HS-5 (cell line): ENCODE measurements around the gene PXYLP1.
"Not testable (repeated sequence)": the region's sequence is repeated elsewhere in the genome, so short reads cannot be mapped to it uniquely, and the experiment has no call there.

ENCODE experiments used
- DNase-seq: peaks from one replicate; pipeline ENCODE4 v3.0.0-alpha.2; 2012; ENCODE audit warnings: low read depth

PXYLP1 gene

GRCh38 chr3:141231101-141231951 lies at the start of gene PXYLP1:
TSS of gene PXYLP1 (plus strand) at chr3:141231825. CDS start at chr3:141260176, 28,351 bp downstream.
- DNase-seq = peak; percentile 42

GRCh38 chr3:141183606-141184005 lies 48.0 kb upstream of the PXYLP1 start:
- DNase-seq = no peak

- DNase-seq = no peak
These were observed 47.2 kb upstream of the PXYLP1 start for GRCh38 chr3:141184430-141184829.

GRCh38 chr3:141191097-141191749 lies 40.4 kb upstream of the PXYLP1 start:
- no peak for DNase-seq

- peak; percentile 73 for DNase-seq
These were observed 39.3 kb upstream of the PXYLP1 start for GRCh38 chr3:141192345-141192744.

GRCh38 chr3:141193066-141193830 lies 38.4 kb upstream of the PXYLP1 start:
- DNase-seq = no peak

- DNase-seq = no peak
These were observed 30.5 kb upstream of the PXYLP1 start for GRCh38 chr3:141201122-141201521.

GRCh38 chr3:141202682-141203081 lies 28.9 kb upstream of the PXYLP1 start:
- DNase-seq = no peak

GRCh38 chr3:141203866-141204265 lies 27.8 kb upstream of the PXYLP1 start:
- DNase-seq = no peak

- no peak for DNase-seq
These were observed 27.3 kb upstream of the PXYLP1 start for GRCh38 chr3:141204343-141204742.

GRCh38 chr3:141211306-141211705 lies 20.3 kb upstream of the PXYLP1 start:
- DNase-seq = not testable (repeated sequence)

GRCh38 chr3:141212101-141212500 lies 19.5 kb upstream of the PXYLP1 start:
- no peak for DNase-seq

GRCh38 chr3:141212555-141212954 lies 19.1 kb upstream of the PXYLP1 start:
- no peak for DNase-seq

GRCh38 chr3:141216975-141217374 lies 14.7 kb upstream of the PXYLP1 start:
- no peak for DNase-seq

- DNase-seq = no peak
These were observed 14.2 kb upstream of the PXYLP1 start for GRCh38 chr3:141217389-141217788.

GRCh38 chr3:141218162-141218835 lies 13.3 kb upstream of the PXYLP1 start:
- no peak for DNase-seq

- DNase-seq = no peak
These were observed 12.7 kb upstream of the PXYLP1 start for GRCh38 chr3:141218926-141219325.

GRCh38 chr3:141223673-141224166 lies 7.9 kb upstream of the PXYLP1 start:
- no peak for DNase-seq

GRCh38 chr3:141225939-141226338 lies 5.7 kb upstream of the PXYLP1 start:
- DNase-seq = no peak

- no peak for DNase-seq
These were observed 4.4 kb upstream of the PXYLP1 start for GRCh38 chr3:141227216-141227615.

- no peak for DNase-seq
These were observed 3.9 kb upstream of the PXYLP1 start for GRCh38 chr3:141227752-141228151.

GRCh38 chr3:141228395-141228794 lies 3.2 kb upstream of the PXYLP1 start:
- no peak for DNase-seq
